Stimulated activated CD8-positive, alpha-beta memory T cell treated with anti-CD3 and anti-CD28 coated beads, Interleukin-12 subunit alpha, Interleukin-12 subunit beta, amount 100 ng/mL, for 4 hours (primary cell): ENCODE data around the gene VPS13D.

Source experiments
- DNase-seq: peaks from one replicate; pipeline ENCODE4 v3.0.0-alpha.2; 2020; ENCODE audit warnings: low read depth

The VPS13D gene

DNA sequence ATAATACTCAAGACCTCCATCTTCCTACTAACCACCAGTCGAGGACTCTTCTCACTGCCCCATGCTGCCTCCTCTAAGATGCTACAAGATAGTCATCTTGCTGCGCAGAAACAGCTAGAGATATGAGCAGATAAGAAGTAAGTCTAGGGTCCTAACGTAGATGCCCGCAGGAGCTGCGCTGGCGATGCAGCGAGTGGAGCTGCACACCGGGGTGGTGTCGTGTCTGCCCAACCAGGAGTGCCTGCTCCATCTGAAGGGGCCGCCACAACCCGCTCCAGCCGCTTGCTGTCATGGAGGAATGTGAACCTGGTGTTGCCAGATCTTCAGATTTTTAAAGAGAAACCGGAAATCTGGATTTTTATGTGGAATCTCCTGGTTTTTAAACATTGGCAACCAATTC lies 175.1 kb downstream of the VPS13D start:
- no peak for DNase-seq

DNA sequence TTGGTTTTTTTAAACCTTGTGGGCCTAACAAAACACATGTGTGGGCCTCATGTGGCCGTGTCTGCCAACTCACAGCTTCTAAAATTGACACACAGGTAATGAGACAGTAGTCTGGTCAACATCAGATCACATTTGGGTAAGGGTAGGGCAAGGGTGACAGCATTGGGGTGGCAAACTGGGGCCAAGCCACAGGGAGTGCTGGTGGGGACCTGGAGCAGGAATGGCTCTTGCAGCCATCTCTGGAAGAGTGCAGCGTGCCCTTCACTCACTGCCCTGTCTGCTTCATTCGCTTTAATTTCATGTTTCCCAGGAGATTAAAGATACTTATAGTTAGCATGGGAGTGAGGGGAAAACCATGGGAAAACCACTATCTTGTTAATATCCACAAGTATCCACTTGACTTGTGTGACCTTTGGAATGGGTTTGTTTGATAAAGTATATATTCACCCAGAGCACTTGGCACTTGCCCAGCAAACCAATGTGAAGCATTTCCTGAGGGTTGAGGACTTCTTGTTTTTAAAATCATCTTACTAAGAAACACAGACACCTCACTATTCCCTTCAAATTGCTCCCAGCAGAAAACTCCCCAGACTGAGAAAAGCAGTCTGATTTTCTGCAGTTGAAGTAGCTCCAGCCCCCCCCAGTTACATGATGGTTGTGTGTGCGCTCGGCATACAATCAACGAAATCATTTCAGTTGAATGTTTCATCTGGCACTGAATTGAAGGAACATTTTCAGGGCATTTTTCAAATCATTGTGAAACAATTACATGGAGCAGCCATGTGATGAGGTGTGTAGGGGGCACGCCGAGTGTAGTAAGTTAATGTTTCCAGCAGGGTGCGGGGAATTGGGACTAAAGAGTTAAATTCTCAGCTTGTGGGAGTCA lies 175.7 kb downstream of the VPS13D start:
- DNase-seq: no peak

DNA sequence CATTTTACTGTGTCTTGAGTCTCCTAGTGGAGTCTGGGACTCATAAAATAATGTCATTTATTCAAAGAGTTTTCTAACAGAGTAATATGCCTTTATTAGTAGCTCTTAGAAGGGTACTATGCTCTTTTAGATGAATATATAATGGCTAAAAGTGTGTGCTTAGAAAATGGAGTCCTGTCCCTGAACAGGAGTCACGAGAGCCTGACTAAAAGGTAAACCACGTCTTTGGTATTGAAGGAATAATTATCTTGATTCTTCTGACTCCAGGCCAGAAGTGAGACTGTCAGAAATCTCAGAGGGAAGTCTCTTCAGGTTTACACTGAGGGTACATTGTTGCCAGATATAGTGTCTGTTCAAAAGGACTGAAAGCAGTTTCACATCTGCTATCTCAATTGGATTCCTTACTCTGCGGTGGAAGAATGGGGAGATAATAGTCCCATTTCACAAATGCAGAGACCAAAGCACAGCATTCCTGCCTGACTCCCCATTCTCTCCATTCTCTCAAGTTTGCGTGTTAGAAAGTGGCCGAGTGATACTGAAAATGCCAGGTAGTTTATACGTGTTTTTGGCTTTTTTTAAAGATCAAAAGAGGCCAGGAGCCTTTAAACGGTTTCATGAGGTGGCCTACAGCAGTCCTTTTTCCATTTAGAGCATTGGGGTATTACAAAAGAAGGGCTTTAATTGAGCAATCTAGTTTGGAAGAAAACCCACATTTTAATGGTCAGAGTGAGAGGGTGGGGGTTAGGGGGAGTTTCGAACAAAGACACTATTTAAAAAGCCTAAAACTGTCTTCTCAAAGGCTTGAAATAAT lies 176.6 kb downstream of the VPS13D start:
- no peak for DNase-seq

DNA sequence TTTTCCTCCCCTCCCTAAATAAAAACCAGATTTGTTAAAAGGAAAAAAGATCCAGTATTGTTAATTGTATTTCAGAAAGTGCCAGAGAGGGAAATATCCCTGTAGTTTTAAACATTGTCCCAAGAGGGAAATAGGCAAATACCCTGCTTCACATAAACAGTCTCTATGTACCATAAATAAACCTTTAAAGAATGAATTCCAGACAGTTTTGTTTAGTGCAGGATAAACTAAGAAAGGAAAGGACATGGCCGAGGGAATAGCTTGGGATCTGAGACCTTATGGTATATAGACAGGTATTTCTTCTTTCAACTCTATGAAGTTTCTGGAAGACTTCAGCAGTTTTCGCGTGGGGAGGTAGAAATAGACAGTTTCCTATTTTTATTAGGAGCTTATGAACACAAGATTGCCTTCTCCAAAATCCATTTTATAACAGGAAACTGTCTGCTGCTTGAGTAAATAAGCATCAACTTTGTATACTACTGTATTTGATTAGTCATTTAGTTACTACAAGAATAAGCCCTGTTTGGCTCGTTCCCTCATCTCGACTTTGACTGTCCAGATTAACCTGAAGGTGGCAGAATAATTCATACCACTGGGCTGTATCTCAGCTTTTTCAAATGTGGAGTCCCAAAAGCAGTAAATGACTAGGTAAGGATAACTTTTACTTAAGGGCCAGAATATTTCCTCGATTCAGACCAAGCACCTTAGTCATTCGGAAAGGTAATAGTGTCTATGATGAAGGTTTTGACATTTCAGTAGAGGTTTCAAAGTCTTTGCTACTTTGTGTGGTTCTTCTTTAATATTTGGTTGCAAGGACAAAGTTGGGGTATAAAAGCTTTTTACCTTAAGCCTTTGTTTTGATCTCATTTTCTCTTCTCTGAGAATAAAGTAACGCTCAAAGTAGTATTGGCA lies 177.5 kb downstream of the VPS13D start:
- DNase-seq: no peak

DNA sequence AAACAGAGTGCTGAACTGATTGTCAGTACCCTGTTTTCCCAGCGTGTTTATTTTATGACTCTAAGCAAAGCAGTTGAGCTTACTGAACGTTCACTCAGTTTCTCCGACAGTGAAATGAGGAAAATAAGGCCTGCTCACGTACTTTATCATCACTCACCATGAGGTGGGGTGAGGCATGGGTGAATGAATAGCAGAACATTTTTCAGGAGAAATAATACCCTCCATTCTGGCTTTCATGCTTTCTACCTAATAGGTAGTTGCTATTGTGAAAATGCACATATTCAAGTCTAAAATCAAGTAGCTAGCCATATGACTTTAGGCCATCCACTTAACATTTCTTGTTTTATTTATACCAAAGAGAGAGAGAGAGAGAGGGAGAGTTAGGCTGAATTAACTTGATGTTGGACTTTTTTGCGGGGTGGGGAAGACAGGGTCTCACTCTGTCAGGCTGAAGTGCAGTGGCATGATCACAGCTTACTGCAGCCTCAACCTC lies 178.2 kb downstream of the VPS13D start:
- DNase-seq: no peak

DNA sequence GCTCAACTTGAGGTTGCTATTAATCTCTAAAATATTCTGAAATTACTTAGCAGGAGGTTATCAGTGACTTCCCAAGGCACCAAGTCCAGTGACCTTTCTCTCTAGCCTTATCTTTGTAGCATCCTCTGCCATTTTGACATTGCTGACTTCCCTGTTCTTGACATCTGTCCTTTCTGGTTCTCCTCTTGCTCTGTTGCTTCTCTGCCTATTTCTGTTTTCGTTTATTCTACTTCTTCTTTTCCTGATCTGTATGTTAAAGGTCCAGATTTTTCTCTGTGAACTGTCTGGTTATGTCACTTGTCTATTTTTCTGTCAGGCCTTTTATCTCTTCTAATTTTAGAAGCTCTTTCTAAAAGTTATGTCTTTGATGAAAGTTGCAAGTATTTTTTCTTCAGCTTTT lies 178.8 kb downstream of the VPS13D start:
- DNase-seq: no peak

DNA sequence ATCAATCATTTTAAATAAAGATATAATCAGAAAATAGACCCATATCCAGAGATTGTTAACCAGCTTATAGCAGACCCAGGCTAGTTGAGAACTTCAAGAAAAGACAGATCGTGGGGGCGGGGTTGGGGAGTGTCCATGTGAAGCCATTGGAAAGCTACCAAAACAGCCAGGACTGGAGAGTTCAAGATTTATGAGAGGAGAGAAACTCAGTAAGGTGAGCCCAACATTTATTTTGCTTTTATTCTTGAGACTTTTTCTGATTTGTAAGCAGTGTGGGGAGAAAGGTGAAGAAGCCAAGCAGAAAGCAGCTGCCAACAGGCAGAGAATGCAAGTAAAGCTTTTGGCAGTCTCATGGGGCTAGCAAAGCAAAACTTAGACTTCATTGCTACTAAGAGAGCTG lies 179.9 kb downstream of the VPS13D start:
- no peak for DNase-seq

DNA sequence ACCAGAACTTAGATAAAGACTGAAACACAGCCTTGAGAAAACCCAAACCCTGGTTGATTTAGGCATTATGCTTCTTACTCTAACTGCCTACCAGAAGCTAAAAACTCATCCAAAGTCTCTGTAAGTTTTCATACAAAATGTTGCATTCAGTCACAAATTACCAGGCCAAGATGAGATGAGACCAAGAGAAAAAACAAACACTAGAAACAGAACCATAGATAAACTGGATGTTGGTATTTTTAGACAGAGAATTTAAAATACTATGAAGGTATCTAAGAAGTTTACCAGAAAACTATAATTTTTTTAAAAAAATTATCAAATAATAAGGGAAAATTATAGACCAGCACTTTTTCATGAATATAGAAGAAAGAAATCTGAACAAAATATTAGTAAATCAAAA lies 180.5 kb downstream of the VPS13D start:
- no peak for DNase-seq

DNA sequence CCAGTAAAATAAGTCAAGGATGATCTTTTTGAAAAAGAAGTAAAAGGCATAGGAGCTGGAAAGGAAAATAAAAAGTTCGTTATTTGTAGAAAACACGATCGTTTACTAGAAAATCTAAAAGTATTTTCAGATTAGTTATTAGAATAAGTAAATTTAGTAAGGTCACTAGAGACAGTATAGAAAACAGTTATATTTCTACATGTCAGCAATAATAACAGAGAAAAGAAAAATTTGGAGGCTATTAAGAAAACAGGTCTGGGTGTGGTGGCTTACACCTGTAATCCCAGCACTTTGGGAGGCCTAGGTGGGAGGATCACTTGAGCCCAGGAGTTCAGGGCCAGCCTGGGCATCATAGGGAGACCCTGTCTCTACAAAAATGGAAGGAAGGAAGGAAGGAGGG lies 181.3 kb downstream of the VPS13D start:
- DNase-seq: no peak

DNA sequence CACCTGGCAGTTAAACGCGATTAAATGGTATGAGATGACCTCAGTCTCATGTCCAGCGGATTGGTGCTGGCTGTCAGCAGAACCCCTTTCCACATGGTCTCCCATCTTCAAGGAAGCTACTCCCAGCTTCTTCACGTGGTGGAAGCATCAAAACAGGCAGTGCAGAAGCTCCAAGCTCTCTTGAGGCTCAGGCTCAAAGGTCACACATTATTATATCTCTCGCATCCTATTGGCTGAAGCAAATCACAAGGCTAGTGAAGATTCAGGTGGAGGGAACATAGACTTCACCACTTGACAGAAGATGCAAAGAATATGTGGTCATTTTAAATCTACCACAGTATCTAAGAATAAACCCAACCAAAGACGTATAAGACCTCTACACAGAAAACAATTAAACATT lies 181.9 kb downstream of the VPS13D start:
- no peak for DNase-seq

DNA sequence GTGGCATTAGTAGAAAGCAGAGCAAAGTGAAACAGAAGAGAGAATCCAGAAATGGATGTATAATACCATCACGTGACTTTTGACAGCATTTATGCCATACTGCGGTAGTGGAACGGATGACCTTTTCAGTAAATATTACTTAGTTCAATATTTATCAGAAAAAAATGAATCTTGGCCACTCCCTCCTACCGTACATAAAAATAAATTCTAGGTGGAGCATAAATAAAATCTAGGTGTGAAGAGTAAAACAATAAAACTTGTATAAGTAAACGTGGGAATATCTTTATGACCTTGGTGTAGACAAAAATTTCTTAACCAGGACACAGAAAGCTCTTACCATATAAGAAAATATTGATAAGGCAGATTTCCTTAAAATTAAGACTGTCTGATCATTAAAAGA lies 182.6 kb downstream of the VPS13D start:
- no peak for DNase-seq

DNA sequence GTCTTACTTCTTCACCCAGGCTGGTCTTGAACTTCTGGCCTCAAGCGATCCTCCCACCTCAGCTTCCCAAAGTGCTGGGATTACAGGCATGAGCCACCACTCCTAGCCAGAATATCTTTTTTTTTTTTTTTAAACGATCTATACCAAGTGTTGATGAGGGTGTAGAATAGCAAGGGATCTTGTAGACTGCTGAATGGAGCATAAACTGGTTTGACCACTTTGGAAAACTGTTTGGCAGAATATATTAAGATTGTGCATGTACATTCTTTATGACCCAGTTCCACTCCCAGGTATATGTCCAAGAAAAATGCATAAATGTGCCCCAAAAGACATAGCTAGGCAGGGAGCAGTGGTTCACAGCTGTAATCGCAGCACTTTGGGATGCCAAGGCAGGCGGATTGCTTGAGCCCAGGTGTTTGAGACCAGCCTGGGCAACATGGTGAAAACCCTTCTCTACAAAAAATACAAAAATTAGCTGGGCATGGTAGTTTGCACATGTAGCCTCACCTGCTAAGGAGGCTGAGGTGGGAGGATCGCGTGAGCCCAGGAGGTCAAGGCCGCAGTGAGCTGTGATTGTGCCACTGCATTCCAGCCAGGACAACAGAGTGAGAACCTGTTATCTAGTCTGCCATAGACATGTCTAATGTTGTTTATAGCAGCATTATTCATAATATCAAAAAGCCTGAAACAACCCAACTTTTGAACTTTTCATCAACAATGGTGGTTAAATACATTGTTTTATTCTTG lies 184.0 kb downstream of the VPS13D start:
- no peak for DNase-seq

DNA sequence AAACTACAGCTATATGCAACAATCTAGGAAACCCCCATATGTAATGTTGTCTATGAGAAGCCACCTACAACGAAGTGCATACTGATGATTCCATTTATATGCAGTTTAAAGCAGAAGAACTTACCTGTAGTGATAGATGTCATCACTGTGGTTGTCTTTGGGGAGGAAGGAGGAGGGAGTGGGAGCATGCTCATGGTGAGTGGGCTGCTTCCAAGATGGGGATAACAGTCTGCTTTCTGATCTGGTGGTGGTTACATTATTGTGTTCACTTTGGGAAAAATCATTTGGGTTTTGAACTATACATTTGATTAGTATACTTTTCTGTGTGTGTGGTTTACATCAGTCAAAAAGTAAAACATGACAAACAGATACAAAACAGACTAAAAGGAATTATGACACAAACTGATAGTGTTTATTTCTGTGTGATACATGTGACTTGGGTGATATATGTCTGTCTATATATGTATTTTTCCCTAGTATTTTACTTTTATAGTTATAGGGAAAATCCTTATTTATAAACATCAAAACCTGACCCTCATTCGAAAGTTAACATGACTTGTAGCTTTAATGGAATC lies 184.7 kb downstream of the VPS13D start:
- DNase-seq: no peak

DNA sequence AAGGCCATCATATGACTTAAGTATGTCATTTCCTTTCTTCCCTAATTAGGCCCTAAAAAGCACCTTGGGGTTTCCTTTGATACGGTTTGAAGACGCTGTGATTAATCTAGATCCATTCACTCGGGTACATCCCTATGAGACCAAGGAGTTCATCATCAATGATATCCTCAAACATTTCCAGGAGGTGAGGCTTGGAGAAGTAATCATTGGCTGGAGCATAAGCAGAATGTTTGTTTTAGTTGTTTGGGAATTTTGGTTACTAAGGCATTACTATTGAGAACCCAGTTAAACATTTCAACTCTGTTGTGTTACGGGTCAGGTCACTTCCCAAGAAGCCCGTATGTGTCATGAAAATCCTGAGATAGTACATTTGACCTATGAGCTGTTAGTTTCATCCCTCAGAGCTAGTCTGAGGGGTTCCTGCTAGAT lies 185.2 kb downstream of the VPS13D start:
- no peak for DNase-seq

DNA sequence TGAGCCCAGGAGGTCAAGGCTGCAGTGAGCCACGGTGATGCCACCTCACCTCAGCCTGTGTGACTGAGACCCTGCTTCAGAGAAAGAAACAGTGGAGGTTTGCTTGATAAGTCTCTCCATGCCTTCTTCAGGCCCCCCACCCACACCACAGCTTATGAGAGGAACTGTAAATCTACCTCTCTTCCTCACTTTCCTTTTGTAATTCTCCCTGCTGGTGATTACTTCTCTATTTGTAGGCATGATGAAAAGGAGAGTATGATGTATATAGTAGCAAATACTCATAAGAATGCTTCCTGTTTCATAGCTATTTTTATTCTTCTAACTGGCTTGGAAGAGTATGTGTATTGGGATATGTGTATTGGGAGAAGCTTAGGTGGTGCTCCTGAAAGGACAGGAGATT lies 186.3 kb downstream of the VPS13D start:
- DNase-seq: no peak

DNA sequence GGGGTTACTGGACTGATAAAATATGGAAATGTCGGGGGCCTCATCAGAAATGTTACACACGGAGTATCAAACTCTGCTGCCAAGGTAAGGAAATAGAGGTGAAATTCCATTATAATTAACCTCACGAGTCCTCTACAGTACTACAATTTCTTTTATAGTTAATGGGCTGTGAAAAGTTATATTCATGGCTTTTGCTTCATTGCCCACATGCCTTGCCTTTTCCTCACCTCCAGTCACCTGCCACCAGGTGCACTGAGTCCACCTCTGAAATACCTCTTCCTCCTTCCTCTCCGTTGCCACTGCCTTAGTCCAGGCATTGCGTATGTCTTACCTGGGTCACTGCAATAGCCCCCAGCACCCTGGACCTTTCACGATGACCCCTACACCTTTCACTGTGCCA lies 186.9 kb downstream of the VPS13D start:
- no peak for DNase-seq

DNA sequence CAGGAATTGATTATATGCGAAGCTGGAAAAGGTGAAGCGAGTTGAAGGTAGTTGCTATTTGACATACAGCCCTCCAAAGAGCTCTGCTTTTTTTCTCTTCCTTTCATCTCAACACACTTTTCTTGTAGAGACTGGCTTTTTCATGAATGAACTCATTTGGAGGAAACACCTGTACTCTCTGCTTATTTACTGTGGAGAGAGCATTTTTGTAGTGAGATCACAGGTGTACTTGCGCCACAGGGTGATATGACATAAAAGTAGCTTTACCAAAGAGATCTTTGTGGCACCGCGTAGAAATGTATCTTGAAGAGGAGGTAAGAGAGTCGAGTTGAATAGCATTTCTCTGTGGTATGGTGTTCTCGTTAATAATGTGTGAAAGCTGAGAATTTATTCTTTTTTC lies 187.6 kb downstream of the VPS13D start:
- DNase-seq: no peak

DNA sequence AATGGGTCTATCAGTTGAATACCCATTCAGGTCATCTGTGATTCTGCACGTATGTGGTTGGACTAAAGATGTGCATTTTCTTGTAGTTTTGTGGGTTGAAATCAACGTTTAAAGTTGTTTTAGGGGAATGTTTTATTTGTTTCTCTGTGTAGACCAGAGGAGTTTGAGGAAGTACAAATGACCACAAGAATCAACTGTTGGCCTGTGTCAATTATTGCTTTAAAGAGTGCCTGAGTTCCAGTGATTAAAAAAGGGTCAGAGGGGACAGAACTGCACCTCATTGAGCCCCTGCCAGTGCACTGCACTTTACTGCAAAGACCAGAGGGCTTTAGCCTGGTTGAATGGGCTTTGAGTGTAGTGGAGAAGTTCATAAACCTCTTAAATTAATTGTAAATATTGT lies 190.3 kb downstream of the VPS13D start:
- DNase-seq: no peak

DNA sequence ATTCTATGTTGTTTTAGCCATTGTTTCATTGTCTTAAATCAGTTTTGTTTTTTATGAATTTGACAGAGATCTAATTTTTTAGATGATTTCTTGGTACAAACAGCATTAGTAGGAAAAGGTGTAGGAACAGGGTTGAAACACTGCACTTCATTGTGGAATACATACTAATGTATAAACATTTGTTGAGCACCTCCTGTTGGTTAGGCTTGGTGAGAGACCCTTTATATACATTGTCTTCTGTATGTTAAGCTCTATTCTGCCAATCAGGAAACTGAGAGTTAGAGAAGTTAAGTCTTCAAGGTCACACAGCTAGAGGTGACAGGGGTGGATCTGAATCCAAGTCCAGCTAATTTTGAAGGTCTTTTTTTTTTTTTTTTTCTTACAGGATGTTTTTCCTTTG lies 192.7 kb downstream of the VPS13D start:
- no peak for DNase-seq

DNA sequence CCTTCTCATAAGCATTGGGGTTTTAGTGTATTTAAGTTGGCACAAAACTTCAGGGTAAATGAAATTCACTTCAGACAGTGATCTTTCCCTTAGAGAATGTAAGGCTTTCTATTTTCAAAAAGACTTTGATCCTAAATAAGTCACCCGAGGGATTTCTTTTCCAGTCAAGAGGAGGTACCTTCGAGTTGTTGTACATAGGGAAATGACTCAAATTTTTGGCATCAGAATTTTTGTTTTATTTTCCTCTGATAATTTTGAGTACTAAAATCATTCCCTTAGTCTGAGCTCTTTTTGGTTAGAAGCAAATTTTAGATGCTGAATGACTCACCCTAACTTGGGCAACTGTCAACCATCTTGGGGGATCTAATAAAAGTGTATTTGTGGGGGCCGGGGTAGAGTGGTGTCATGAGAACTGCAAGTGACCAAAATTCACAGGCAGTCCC lies 194.3 kb downstream of the VPS13D start:
- DNase-seq: no peak

DNA sequence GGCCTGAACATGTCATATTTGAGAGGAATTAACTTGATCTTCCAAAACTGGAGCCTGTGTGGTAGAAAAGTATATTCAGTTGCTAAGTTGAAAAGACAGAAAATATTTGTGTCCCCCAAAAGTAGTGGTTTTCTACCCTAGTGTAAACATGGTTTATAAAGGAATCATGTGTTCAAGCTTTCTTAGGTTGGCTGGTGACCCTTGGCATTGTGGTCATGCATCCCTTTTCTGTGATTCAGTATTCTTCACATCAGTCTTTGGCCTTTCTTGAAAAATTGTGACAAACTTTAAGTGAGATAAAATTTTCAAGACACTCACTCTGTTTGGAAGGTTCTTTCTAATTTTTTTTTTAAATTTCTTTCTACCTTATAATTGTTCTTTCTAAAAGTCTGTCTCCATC lies 195.0 kb downstream of the VPS13D start:
- no peak for DNase-seq
